Measurements from ENCODE around the gene ZNF74. TPM values are rescaled to one million over a fixed set of nuclear protein-coding genes. Genes with fewer than 3 reads are reported as not detected.
"Not testable (repeated sequence)": the region's sequence is repeated elsewhere in the genome, so short reads cannot be mapped to it uniquely, and the experiment has no call there.

ZNF74 gene
- total RNA-seq (2014; rRNA removed; shearing (Covaris generic)), result 10.7 and 11.9 TPM in 2 replicates
- polyA plus RNA-seq (2014; cell fraction: nucleus; rRNA removed), result 27.0 and 53.2 TPM in 2 replicates

DNA sequence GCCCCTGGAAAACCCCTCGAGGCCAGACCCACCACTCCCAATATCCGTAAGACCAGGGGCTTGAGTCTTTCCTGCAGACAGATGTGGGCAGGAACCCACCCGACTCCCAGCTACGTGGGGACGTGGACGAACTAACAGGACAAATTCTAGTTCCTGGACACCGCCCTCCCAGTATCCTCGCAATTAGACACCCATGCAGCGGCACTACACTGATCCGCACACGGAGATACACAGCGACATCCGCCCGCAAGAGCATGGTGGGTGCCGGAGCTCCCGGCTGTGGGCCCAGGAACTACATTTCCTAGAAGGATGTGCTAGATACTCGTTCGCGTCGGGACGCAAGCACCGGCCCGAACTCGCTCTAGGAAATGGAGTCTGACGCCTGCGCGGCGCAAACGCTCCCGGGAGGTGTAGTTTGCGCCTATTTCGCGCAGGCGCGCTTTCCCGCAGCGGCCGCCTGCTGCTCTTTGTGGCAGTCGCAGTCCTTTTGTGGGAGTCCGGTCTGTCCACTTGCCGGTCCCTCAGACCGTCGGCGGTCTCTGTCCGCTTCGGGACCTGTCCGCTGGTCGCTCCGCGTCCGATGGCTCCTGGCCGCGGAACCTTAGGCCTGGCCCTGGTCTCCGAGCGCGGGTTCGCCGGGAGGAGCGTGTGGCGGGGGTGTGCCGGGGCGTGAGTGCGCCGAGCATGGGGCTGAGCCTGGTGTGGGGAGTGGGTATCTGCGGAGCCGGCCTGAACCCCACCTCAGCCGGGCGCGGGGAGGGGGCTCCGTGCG, at the start of gene ZNF74:
Gene ZNF74 (plus strand): TSS at position 447 of the 772 bp plus-strand sequence. CDS start 478 bp downstream, outside the sequence.
- peak; percentile 73 for DNase-seq (ENCODE audit: extremely low read depth, low read depth)

DNA sequence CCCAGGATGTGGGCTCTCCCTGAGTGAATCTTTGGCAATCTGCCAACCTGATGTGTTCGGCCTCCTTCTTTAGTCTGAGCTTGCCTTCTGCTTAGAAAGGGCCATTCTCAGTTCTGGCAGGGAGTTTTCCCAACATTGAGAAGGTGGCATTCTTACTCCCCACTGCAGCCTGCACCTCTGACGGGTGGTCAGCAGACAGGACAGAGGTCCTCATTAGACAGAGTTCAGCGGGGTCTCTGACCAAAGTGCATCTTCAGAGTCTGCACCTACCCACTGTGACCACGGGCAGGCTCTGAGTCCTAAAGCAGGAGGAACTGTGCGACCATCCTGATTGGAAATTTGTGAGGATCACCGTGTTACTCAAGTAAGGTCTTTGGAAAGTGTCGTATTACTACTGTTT, 47.4 kb upstream of the ZNF74 start:
- not testable (repeated sequence) for DNase-seq (ENCODE audit: extremely low read depth, low read depth)

DNA sequence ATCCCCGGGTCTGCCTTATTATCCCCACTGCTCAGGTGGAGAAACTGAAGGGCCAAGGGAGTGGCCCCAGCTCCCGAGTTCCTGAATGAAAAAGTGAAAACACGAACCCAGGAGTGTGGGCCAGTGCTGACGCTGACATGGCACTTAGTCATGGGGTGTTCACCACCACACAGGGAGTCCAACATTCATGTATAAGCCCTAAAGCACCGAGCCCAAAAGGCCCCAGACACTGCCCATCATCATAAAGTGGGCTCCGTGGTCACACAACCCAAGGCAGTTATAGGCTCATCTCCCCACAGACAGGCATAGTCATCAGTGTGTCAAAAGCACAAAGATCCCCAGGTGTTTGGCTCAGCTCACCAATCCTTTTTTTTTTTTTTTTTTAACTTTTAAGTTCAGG, 41.4 kb upstream of the ZNF74 start:
- DNase-seq (ENCODE audit: extremely low read depth, low read depth), result not testable (repeated sequence)

DNA sequence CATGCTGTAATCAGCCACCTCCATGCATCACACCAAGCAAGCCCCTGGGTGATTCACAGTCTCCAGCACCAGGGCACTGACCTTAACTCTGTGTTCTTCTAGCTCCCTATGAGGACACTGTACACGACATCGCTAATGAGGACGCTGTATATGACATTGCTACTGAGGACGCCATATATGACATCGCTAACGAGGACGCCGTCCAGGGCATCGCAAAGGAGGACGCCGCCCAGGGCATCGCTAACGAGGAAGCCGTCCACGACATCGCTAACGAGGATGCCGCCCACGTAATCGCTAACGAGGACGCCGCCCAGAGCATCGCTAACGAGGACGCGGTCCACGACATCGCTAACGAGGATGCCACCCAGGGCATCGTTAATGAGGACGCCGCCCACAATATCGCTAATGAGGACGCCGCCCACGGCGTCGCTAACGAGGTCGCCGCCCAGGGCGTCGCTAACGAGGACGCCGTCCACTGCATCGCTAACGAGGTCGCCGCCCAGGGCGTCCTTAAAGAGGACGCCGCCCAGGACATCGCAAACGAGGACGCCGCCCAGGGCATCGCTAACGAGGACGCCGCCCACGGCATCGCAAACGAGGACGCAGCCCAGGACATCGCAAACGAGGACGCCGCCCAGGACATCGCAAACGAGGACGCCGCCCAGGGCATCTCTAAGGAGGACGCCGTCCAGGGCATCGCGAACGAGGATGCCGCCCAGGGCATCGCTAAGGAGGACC, 39.5 kb upstream of the ZNF74 start:
- no peak for DNase-seq (ENCODE audit: extremely low read depth, low read depth)

DNA sequence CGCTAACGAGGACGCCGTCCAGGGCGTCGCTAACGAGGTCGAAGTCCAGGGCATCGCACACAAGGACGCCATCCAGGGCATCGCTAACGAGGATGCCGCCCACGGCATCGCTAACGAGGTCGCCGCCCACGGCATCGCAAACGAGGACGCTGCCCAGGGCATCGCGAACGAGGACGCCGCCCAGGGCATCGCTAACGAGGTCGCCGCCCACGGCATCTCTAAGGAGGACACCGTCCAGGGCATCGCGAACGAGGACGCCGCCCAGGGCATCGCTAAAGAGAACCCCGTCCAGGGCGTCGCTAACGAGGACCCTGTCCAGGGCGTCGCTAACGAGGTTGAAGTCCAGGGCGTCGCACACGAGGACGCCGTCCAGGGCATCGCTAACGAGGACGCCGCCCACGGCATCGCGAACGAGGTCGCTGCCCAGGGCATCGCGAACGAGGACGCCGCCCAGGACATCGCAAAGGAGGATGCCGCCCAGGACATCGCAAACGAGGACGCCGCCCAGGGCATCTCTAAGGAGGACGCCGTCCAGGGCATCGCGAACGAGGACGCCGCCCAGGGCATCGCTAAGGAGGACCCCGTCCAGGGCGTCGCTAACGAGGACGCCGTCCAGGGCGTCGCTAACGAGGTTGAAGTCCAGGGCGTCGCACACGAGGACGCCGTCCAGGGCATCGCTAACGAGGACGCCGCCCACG, 37.9 kb upstream of the ZNF74 start:
- DNase-seq (ENCODE audit: extremely low read depth, low read depth), result not testable (repeated sequence)

DNA sequence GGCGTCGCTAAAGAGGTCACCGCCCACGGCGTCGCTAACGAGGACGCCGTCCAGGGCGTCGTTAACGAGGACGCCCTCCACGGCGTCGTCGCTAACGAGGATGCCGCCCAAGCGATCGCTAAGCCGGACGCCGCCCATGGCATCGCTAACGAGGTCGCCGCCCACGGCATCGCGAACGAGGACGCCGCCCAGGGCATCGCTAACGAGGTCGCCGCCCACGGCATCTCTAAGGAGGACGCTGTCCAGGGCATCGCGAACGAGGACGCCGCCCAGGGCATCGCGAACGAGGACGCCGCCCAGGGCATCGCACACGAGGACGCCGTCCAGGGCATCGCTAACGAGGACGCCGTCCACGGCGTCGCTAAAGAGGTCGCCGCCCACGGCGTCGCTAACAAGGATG, 37.0 kb upstream of the ZNF74 start:
- DNase-seq (ENCODE audit: extremely low read depth, low read depth), result not testable (repeated sequence)

DNA sequence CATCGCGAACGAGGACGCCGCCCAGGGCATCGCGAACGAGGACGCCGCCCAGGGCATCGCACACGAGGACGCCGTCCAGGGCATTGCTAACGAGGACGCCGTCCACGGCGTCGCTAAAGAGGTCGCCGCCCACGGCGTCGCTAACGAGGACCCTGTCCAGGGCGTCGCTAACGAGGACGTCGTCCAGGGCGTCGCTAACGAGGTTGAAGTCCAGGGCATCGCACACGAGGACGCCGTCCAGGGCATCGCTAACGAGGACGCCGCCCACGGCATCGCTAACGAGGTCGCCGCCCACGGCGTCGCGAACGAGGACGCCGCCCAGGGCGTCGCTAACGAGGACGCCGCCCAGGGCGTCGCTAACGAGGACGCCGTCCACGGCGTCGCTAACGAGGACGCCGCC, 36.0 kb upstream of the ZNF74 start:
- not testable (repeated sequence) for DNase-seq (ENCODE audit: extremely low read depth, low read depth)

DNA sequence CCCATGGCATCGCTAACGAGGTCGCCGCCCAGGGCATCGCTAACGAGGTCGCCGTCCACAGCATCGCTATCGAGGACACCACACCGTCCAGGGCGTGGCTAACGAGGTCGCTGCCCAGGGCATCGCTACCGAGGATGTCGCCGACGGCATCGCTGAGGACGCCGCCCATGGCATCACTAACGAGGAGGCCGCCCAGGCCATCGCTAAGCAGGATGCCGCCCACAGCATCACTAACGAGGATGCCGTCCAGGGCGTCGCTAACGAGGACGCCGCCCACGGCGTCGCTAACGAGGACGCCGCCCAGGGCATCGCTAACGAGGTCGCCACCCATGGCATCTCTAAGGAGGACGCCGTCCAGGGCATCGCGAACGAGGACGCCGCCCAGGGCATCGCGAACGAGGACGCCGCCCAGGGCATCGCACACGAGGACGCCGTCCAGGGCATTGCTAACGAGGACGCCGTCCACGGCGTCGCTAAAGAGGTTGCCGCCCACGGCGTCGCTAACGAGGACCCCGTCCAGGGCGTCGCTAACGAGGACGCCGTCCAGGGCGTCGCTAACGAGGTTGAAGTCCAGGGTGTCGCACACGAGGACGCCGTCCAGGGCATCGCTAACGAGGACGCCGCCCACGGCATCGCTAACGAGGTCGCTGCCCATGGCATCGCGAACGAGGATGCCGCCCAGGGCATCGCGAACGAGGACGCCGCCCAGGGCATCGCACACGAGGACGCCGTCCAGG, 35.3 kb upstream of the ZNF74 start:
- not testable (repeated sequence) for DNase-seq (ENCODE audit: extremely low read depth, low read depth)

DNA sequence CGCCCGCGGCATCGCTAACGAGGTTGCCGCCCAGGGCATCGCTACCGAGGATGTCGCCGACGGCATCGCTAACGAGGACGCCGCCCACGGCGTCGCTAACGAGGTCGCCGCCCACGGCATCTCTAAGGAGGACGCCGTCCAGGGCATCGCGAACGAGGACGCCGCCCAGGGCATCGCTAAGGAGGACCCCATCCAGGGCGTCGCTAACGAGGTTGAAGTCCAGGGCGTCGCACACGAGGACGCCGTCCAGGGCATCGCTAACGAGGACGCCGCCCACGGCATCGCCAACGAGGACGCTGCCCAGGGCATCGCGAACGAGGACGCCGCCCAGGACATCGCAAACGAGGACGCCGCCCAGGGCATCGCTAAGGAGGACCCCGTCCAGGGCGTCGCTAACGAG, 33.7 kb upstream of the ZNF74 start:
- not testable (repeated sequence) for DNase-seq (ENCODE audit: extremely low read depth, low read depth)

DNA sequence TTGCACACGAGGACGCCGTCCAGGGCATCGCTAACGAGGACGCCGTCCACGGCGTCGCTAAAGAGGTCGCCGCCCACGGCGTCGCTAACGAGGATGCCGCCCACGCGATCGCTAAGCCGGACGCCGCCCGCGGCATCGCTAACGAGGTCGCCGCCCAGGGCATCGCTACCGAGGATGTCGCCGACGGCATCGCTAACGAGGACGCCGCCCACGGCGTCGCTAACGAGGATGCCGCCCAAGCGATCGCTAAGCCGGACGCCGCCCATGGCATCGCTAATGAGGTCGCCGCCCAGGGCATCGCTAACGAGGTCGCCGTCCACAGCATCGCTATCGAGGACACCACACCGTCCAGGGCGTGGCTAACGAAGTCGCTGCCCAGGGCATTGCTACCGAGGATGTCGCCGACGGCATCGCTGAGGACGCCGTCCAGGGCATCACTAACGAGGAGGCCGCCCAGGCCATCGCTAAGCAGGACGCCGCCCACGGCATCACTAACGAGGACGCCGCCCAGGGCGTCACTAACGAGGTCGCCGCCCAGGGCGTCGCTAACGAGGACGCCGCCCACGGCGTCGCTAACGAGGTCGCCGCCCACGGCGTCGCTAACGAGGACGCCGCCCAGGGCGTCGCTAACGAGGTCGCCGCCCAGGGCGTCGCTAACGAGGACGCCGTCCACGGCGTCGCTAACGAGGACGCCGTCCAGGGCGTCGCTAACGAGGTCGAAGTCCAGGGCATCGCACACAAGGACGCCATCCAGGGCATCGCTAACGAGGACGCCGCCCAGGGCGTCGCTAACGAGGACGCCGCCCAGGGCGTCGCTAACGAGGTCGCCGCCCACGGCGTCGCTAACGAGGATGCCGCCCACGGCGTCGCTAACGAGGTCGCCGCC, 32.8 kb upstream of the ZNF74 start:
- DNase-seq (ENCODE audit: extremely low read depth, low read depth), result not testable (repeated sequence)

DNA sequence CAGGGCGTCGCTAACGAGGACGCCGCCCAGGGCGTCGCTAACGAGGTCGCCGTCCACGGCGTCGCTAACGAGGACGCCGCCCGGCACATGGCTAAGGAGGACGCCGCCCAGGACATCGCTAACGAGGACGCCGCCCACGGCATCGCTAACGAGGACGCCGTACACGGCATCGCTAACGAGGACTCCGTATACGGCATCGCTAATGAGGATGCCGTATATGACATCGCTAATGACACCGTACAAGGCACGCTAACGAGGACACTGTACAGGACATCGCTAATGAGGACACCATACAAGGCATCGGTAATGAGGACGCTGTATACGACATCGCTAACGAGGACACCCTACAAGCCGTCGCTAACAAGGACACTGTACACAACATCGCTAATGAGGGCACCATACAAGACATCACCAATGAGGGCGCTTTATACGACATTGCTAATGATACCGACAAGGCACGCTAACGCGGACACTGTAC, 32.2 kb upstream of the ZNF74 start:
- not testable (repeated sequence) for DNase-seq (ENCODE audit: extremely low read depth, low read depth)

DNA sequence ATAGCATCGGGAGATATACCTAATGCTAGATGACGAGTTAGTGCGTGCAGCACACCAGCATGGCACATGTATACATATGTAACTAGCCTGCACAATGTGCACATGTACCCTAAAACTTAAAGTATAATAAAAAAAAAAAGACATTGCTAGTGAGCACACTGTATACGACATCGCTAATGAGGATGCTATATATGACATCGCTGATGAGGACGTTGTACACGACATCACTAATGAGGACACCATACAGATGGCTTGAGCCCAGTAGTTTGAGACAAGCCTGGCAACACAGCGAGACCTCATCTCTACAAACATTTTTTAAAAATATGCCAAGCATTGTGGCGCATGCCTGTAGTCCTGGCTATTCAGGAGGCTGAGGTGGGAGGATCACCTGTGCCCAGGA, 31.5 kb upstream of the ZNF74 start:
- not testable (repeated sequence) for DNase-seq (ENCODE audit: extremely low read depth, low read depth)

DNA sequence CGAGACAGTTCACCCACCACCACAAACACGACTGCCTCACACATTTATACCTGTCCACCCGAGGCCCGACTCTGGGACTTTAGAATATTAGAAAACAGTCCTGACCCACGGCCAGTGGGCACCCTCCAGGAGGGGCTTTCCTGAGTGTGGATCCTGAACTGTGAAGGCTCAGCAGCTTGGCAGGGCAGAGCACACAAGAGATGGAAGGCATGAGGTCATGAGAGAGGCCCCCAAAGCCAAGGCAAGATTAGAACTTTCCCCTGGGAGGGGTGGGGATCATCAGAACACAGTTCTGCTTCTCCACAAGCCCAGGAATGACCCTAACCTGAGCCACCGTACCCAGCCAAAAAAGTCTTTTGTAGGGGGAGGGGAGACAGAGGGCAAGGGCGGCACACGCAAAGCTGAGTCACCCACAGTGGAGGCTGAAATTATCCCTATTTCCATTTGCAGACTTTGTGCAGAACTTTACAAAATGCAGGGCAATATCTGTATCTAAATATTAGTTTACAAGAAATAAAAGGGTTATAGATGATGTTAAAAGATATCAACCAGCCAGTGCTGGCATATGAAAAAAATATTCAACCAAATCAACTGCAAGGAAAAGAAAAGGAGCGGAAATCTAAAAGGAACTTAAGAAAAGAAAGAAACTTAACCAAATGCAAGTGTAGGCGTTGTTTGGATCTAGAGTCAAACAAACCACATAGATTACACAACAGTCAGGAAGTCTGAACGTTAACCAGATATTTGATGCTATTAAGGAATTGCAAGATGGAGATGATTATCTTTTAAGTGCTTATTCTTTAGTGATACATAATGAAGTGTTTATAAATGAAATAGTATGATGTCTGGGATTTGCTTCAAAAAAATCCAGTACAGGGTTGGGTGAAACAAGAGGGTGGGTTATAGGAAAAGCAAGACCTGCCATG, 29.4 kb upstream of the ZNF74 start:
- not testable (repeated sequence) for DNase-seq (ENCODE audit: extremely low read depth, low read depth)

DNA sequence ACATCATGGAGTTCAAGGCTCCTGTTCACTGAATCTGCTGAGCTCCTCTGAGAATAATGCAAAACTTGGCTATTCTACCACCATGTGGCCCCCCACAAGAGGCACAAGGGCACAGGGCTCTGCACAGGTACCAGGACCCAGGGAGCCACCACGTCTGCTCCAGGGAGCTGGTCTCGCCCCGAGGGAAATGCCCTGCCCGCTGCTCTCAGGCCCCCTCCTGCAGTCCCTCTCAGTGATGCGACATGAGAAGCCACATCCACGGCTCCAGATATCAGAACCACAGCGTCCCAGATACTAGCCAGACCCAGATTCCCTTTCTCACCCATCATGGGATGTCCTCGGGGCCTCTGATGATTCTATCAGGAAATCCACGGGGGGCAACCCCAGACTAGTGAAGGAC, 27.1 kb upstream of the ZNF74 start:
- DNase-seq (ENCODE audit: extremely low read depth, low read depth), result not testable (repeated sequence)

DNA sequence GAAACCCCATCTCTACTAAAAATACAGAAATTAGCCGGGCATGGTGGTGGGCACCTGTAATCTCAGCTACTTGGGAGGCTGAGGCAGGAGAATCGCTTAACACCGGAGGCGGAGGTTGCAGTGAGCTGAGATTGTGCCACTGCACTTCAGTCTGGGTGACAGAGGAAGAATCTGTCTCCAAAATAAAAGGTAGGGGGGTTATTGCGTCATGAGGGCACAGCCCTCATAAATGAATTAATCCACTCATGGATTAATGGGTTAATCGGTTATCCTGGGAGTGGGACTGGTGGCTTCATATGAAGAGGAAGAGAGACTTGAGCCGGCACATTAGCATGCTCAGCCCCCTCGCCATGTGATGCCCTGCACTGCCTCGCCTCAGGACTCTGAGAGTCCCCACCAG, 25.1 kb upstream of the ZNF74 start:
- DNase-seq (ENCODE audit: extremely low read depth, low read depth), result not testable (repeated sequence)

DNA sequence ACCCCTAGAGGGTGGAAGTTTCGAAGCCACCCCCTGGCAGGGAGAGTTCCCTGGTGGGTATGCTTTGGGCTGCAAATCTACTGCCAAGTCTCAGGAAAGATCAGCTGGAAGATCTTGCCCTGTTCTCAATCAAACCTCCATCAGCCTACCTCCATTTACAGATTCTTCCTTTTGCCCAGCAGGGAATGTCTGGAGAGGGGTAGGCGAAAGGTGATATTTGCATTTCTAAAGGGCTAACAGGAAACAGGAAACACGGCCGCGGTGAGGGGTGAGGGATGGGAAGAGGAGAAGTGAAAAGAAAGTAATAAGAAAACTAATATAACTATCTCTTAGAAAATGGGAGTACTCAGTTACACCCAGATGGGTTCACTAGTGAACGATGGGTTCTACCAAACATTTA, 22.3 kb upstream of the ZNF74 start:
- not testable (repeated sequence) for DNase-seq (ENCODE audit: extremely low read depth, low read depth)

DNA sequence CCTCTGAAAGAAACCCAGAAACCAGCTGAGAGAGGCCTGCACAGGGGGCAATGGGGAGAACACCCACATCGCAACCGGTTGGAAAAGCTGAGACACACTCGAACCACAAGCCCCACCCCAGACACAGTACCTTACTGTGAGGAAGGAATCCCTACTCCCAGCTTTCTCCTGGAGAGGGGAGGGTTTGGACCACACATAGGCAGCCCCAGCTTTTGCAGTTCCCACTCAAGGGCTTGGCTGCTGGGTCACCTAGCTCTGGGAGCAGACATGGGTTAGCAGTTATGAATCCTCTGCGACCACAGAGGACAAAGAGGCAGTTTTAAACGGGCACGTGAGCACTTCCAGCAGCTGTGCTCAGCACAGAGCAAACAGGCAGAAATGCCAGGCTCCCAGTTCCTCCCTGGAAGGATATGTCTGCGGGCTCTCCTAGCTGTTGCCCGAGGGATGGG, 21.5 kb upstream of the ZNF74 start:
- not testable (repeated sequence) for DNase-seq (ENCODE audit: extremely low read depth, low read depth)

DNA sequence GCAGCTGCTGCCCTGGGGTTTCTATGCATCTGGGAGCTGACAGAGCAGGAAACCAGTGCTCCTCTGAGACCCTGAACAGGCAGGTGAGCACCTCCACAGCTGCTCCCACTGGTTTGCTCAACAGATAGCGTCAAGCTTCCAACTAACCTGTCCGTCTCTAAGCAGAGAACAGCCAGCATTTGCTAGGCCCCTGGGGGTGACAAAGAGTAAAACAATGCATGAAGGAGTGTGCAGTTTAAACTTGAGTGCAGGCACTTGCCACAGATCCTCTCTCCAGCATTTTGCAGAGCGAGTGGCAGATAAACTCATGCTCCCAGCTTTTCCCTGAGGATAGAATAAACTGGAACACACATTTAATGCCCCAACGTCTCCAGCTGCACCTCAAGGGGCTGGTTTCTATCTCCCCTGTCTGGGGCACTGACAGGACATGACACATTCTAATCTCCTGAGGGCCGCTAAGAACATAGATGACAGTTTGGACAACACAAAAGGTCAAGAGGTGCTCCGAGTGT, 20.7 kb upstream of the ZNF74 start:
- not testable (repeated sequence) for DNase-seq (ENCODE audit: extremely low read depth, low read depth)

Measured in NCI-H460 (cell line).